ENCODE measurements around the gene C1R.

Gene C1R

GRCh38 chr12:7106082-7106481 is 13.8 kb upstream of the C1R start:
- Histone ChIP-seq H3K36me3 (peaks cover 38% of the 10 kb centered on the region), H3K9me3 (no peaks in the 10 kb centered on the region), H3K27me3 (no peaks in the 10 kb centered on the region), H3K4me3 (ENCODE audit: low read depth in 1 of 2, low read length in 1 of 2) (peak overlapping the region; percentile 94 to 99), H3K4me1 (ENCODE audit: control insufficient read depth in 1 of 2, insufficient read depth in 1 of 2, low read depth in 1 of 2, low read length in 1 of 2) (peaks cover 53 to 76% of the 10 kb centered on the region in 2 experiments), H3K27ac (peak overlapping the region; percentile 97)
- no peak for TF ChIP-seq CTCF (IDR thresholded peaks at IDR 0.05)

- TF ChIP-seq CTCF (IDR thresholded peaks at IDR 0.05), result no peak
- Histone ChIP-seq H3K27ac (peak overlapping the region; percentile 41), H3K36me3 (peaks cover 58% of the 10 kb centered on the region), H3K4me1 (ENCODE audit: control insufficient read depth in 1 of 2, insufficient read depth in 1 of 2, low read depth in 1 of 2, low read length in 1 of 2) (peaks cover 37 to 65% of the 10 kb centered on the region in 2 experiments), H3K27me3 (no peaks in the 10 kb centered on the region), H3K9me3 (no peaks in the 10 kb centered on the region), H3K4me3 (ENCODE audit: low read depth in 1 of 2, low read length in 1 of 2) (no peak overlapping the region)
These were observed 11.8 kb upstream of the C1R start for GRCh38 chr12:7103837-7104584.

- Histone ChIP-seq H3K27ac (peak overlapping the region; percentile 41), H3K9me3 (no peaks in the 10 kb centered on the region), H3K36me3 (peaks cover 71% of the 10 kb centered on the region), H3K27me3 (no peaks in the 10 kb centered on the region), H3K4me3 (ENCODE audit: low read depth in 1 of 2, low read length in 1 of 2) (no peak overlapping the region), H3K4me1 (ENCODE audit: control insufficient read depth in 1 of 2, insufficient read depth in 1 of 2, low read depth in 1 of 2, low read length in 1 of 2) (peaks cover 31 to 58% of the 10 kb centered on the region in 2 experiments)
- TF ChIP-seq CTCF (IDR thresholded peaks at IDR 0.05), result no peak
These were observed 10.3 kb upstream of the C1R start for GRCh38 chr12:7102582-7102981.

- no peaks in the 10 kb centered on the region for H3K9me3 ChIP-seq
- H3K4me1 ChIP-seq (ENCODE audit: control insufficient read depth in 1 of 2, insufficient read depth in 1 of 2, low read depth in 1 of 2, low read length in 1 of 2), result peaks cover 22 to 50% of the 10 kb centered on the region in 2 experiments
- no peak for TF ChIP-seq CTCF (IDR thresholded peaks at IDR 0.05)
- H3K27ac ChIP-seq, result peak overlapping the region; percentile 41
- peaks cover 80% of the 10 kb centered on the region for H3K36me3 ChIP-seq
- no peak overlapping the region for H3K4me3 ChIP-seq (ENCODE audit: low read depth in 1 of 2, low read length in 1 of 2)
- H3K27me3 ChIP-seq, result no peaks in the 10 kb centered on the region
These were observed 9.5 kb upstream of the C1R start for GRCh38 chr12:7101694-7102131.

GRCh38 chr12:7101047-7101693 is 8.9 kb upstream of the C1R start:
- H3K27me3 ChIP-seq, result no peaks in the 10 kb centered on the region
- H3K4me1 ChIP-seq (ENCODE audit: control insufficient read depth in 1 of 2, insufficient read depth in 1 of 2, low read depth in 1 of 2, low read length in 1 of 2), result peaks cover 16 to 44% of the 10 kb centered on the region in 2 experiments
- peak overlapping the region; percentile 41 for H3K27ac ChIP-seq
- no peak for TF ChIP-seq CTCF (IDR thresholded peaks at IDR 0.05)
- H3K4me3 ChIP-seq (ENCODE audit: low read depth in 1 of 2, low read length in 1 of 2), result no peak overlapping the region
- H3K9me3 ChIP-seq, result no peaks in the 10 kb centered on the region
- peaks cover 85% of the 10 kb centered on the region for H3K36me3 ChIP-seq

Data from neutrophil (primary cell).